Skeletal muscle cell (primary cell): Measurements from ENCODE around the gene LTA.
A peak's percentile ranks its signal among the peaks of the same experiment; 100 is the strongest.

Experiments used
- DNase-seq: peaks from one replicate; pipeline ENCODE4 v3.0.0-alpha.2; 2010; ENCODE audit warnings: low read depth
- H3K4me3 ChIP-seq: 2 replicates; pipeline ENCODE4 v1.5.1; 2011; ENCODE audit warnings: low read depth, mild to moderate bottlenecking, control low read depth, low read length, moderate library complexity

LTA gene

GRCh38 chr6:31619805-31620585 lies 47.9 kb downstream of the LTA start:
- peak; percentile 99 for DNase-seq
- H3K4me3 ChIP-seq, result peak overlapping the region; percentile 84

GRCh38 chr6:31620586-31621319 lies 48.7 kb downstream of the LTA start, which contains the start of gene PRRC2A:
PRRC2A (plus strand) TSS chr6:31620715; CDS start chr6:31622790, 2,075 bp downstream.
- DNase-seq, result no peak
- H3K4me3 ChIP-seq, result peak within 1 kb of the TSS; percentile 84

GRCh38 chr6:31621320-31621939 lies 49.3 kb downstream of the LTA start:
- H3K4me3 ChIP-seq, result peak overlapping the region; percentile 84
- DNase-seq, result no peak

GRCh38 chr6:31621991-31622390 lies 49.9 kb downstream of the LTA start:
- DNase-seq, result no peak
- H3K4me3 ChIP-seq, result peak overlapping the region; percentile 84

GRCh38 chr6:31622684-31623091 lies 50.6 kb downstream of the LTA start:
- H3K4me3 ChIP-seq, result peak overlapping the region; percentile 84

More at GRCh38 chr6:31622684-31623091, 50.6 kb downstream of the LTA start:
- no peak for DNase-seq
